Measurements from ENCODE around the gene ZMYND11.
A peak's percentile ranks its signal among the peaks of the same experiment; 100 is the strongest.

Gene ZMYND11
- total RNA-seq: 91.3 to 125 reads per million in 2 experiments

DNA sequence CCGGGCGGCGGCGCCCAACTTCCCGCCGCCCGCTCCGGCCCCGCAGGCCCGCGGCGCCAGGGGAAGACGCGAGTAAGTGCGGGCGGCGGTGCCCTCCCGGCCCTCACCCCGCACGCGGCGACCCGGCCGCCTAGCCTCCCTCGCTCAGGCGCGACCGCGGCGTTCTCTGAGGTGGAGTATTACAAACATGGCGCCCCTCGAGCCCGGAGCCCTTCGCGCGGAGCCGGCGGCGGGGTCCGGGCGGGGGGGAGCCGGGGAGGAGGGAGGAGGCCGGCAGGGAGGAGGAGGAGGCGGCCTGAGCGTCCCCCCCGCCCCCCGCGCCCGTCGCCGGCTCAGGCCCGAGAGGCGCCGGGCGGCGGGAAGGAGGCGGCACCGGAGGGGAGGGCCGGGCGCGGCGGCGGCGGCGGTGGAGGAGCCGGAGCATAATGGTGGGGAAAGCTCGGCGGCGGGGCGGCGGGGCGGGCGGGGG is at the start of gene ZMYND11:
Gene ZMYND11, plus strand, starts transcription at position 324 of the 469 bp plus-strand sequence. CDS start 44,558 bp downstream, outside the sequence.
- DNase-seq (ENCODE audit: low read depth): peak; percentile 47

DNA sequence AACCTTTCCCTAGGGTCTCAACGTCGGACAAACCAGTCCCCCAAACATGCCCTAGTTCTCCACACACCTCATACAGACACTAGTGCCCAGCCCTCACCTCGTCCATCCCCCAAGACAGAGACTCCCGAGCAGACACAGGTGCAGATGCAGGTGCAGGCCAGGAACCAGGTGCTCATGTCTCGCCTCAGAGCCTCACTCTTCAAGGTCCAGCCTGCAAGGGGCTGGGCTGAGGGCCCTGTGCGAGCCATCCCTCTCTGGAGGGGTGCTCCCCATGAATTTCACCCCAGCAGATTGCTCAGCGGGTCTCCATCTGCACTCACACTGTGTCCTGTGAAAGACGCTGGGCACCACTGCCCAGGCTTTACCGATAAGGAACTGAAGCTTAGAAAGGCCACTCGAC is 49.2 kb upstream of the ZMYND11 start:
- DNase-seq (ENCODE audit: low read depth): no peak

DNA sequence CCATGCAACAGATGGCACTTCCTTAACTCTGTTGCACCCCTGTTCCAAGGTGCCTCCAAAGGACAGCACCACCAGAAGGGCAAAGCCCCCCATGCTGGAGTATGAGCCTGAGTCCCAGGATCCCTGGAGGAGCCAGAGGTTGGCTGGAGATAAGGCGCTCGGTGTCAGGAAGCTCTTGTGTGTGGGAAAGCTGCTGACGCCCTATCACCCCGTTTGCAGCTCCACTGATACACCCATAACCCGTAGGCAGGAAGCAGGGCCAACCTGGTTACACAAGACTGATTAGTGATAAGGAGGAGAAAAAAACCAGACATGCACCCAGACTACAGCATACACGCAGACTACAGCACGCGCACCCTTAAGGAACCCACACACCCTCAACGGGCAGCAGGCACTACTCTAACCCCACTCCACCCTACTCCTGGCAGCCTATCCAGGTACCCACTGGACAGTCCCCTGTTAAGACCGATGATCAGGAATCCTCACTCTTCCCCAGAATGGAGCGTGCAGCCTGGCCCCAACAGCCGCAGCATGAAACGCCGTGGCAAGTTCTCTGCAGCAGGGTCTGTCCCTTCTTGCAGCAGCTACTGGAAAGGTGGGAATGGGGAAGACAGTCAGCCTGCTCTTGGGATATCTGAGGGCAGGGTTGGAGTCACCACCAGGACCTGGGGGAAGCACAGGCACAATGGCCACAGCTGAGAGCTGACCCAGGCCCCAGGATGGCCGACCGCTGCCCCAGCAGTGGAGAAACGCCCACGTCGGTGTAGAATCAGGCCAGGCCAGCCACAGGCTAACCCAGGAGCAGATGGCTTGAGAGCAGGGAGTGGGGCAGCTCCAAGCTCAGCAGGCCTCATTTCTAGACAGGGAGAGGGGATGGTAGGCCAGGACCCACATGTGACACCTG is 47.8 kb upstream of the ZMYND11 start:
- DNase-seq (ENCODE audit: low read depth): no peak

DNA sequence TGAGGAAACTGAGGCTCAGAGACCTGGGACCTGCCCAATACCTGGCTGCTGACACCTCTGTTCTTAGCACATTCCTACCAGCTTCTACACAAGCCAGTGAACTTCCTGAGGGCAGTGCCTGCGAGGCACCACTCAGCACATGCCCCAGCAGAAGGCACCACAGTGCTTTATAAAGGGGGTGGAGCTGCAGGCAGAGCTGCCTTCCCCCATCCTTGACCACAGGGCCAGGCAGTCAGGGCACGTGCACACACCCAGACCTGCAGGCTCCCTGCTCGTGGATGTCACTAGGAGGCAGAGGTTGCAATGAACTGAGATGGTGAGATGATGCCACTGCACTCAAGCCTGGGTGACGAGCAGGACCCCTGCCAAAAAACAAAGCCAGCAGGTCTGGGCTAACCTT is 47.0 kb upstream of the ZMYND11 start:
- DNase-seq (ENCODE audit: low read depth): no peak

DNA sequence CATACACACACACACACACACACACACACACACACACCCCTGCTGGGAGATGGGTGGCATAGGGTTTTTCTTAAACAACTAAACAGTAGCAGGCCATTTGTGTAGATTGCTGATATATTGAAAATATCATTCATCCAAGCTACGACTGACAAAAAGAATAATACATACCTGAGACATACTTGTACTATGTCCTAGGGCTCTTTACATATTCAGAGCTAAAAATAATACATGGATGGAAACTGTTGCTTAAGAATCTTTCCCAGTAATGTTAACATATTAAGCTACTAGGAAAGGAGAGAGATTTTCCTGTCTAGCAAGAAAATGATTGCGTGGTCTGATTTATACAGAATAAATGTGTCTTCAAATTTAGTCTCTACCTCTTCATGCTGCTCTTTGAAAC is 46.0 kb upstream of the ZMYND11 start:
- DNase-seq (ENCODE audit: low read depth): no peak

DNA sequence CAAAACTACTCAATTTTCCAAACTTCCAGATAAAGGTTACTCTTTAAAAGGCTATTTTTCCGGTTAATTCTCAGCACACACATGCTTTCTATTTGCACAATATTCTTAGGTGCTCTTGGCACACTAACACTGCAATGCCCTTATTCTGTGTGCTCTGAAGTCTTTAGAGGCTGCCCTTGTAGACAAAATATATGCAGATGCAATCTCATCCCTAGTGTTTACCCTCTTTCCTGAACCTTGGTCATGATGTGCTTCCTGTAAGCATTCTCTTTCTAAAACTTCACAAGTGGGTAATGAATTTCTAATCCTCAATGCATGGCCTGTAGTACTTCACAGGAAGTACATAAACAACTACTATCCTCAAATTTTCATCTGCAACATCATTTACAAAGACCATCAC is 45.1 kb upstream of the ZMYND11 start:
- no peak for DNase-seq (ENCODE audit: low read depth)

DNA sequence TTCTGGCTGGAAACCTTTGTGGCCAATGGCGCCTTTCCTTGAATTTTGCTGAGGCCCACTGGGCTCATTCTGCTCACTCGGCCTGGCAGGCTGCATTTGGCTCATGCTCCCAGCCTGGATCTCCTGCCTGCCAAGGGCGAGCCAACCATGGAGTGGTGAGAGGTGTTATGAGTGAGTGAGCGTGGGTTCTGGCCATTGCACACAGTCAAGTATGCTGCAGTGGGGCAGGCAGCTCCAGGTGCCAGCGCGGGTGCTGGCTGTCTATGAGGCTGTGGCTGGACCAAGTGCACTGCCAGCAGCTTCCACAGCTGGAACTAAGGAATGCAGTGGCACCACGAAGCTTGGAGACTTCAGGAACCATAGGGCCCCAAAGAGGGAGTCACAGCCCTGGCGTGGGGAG is 43.9 kb upstream of the ZMYND11 start:
- no peak for DNase-seq (ENCODE audit: low read depth)

DNA sequence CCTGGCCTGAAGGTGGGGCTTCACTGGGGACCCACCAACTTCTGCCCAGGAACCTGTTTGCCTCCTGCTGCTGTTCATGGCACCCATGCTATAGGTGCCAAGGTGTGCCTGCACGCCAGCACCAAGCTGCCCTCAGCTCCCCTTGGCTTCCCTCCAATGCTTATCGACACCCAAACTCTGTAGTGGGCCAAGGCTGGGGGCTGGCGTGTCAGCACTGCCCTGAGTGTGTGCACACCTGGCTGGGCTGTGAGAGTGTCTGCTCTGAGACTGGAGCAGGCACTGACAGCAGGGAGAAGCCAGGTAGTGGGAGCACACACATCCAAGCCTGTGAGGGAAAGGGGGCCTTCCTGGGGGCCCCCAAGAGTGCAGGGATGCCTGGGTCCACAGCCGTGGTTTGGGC is 43.1 kb upstream of the ZMYND11 start:
- no peak for DNase-seq (ENCODE audit: low read depth)

DNA sequence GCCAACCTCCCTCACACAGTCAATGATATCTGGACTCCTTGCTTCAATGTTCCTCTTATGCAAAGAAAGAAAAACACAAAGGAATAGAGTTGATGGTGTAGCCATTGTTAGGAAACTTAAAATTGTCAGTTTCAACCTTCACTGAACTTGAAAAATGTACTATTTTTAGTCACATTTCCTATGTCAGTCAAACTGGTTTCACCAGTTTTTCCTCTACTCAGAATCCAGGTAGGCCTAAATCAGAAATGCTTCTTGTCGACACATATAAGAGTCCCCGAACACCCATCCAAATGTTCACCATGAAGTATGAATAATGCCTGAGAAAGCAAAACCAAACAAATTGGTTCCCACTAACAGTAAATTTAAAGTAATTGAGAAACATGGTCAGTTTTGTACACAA is 42.4 kb upstream of the ZMYND11 start:
- no peak for DNase-seq (ENCODE audit: low read depth)

DNA sequence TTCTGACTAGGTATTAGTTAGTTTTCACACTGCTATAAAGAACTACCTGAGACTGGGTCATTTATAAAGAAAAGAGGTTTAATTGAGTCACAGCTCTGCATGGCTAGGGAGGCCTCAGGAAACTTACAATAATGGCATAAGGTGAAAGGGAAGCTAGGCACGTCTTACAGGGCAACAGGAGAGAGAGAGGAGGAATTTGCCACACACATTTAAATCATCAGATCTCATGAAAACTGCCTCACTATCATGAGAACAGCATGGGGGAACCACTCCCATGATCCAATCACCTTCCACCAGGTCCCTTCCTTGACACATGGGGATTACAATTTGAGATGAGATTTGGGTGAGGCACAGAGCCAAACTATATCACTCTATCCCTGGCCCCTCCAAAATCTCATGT is 40.6 kb upstream of the ZMYND11 start:
- no peak for DNase-seq (ENCODE audit: low read depth)

DNA sequence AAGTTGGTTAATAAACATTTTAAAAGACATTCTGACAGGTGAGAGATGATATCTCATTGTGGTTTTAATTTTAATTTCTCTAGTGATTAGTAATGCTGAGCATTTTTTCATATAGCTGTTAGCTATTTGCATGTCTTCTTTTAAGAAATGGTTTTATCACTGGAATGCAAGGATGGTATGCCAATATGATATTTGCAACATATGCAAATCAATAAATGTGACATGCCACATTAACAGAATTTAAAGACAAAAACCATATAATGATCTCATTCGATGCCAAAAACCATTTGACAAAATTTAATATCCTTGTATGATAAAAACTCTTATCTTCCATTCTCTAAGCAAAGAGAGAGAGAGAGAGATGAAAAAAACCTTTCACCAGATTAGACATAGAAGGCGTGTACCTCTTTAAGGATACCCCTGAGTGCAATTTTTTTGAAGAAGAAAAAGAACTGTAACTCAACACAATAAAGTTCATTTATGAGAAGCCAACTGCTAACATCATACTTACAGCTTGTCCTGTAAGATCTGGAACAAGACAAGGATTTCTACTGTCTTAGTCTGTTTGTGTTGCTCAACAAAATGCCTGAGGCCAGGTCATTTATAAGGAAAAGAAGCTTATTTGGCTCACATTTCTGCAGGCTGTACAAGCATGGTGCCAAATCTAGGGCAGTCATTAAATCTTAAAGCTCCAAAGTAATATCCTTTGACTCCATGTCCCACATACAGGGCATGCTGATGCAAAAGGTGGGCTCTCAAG is 39.7 kb upstream of the ZMYND11 start:
- no peak for DNase-seq (ENCODE audit: low read depth)

DNA sequence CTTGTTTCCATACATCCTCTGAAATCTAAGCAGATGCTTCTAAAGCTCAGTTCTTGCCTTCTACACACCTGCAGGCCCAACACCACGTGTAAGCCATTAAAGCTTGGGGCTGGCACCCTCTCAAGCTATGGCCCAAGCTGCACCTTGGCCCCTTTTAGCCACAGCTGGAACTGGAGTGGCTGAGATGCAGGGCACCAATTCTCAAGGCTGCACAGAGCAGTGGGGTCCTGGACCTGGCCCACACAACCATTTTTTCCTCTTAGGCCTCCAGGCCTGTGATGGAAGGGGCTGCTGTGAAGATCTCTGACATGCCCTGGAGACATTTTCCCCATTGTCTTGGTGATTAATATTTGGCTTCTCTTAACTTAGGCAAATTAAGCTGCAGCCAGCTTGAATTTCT is 38.8 kb upstream of the ZMYND11 start:
- no peak for DNase-seq (ENCODE audit: low read depth)

DNA sequence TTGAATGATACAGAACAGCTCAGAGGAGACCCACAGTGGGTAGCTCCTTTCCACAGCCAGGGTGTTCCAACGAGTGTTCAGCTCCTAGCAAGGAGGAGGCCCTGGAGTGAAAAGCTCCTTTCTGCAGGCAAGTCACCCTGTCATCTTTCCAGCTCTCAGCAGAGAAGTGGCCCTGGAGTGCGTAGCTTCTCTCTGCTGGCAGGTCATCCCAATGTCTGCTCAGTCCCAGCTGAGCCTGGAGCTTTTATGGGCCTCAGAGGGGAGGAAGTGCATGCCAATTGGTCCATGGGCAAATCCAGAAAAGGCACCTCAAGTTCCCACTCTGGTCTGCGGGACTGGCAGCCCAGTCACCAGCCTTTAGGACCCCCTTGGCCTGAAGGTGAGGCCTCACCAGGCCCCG is 30.8 kb upstream of the ZMYND11 start:
- no peak for DNase-seq (ENCODE audit: low read depth)

DNA sequence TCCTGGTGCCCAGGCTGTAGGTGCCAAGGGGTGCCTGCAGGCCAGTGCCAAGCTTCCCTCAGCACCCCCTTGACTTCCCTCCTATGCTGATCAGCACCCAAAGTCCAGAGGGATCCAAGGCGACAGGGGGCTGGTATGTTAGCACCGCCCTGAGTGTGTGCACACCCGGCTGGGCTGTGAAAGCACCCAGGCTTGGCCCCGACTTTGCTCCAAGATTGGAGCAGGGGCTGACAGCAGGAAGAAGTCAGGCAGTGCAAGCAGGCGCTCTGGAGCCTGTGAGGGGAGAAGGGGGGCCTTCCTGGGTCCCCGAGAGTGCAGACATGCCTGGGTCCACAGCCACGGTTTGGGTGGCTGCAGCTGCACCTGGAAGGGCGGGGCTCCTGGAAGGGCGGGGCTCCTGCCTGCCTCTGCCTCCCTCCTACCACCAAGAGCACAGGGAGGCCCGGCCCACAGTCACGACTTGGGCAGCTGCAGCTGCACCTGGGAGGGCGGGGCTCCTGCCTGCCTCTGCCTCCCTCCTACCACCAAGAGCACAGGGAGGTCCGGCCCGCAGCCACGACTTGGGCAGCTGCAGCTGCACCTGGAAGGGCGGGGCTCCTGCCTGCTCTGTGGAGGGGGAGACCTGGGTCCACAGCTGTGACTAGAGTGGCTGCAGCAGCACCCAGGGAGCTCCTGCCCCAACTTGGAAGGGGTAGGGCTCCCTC is 30.2 kb upstream of the ZMYND11 start:
- no peak for DNase-seq (ENCODE audit: low read depth)

DNA sequence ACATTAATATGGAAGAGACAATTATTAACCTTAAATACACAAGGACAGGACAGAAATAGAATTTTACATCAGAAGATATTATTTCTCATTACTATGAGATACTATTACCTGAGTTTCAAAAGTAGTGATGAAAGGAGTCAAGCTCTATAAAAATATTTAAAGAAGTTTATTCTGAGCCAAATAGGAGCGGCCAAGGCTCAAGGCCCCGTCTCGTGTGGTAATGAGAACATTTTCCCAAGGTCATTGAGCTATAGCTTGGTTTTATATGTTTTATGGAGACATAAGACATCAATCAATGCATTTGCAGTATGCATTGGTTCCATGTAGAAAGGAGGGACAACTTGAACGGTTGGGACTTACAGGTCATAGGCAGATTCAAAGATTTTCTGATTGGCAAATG is 29.4 kb upstream of the ZMYND11 start:
- no peak for DNase-seq (ENCODE audit: low read depth)

DNA sequence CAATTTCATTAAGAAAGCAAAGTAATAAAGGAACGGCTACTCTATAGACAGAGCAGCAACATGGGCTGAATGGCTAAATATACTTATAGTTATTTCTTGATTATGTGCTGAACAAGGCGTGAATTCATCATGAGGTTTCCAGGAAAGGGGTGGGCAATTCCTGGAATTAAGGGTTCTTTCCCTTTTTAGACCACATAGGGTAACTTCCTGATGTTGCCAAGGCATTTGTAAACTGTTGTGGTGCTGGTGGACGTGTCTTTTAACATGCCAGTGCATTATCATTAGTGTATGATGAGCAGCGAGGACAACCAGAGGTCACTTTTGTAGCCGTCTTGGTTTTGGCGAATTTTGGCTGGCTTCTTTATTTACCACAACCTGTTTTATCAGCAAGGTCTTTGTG is 28.5 kb upstream of the ZMYND11 start:
- DNase-seq (ENCODE audit: low read depth): no peak

DNA sequence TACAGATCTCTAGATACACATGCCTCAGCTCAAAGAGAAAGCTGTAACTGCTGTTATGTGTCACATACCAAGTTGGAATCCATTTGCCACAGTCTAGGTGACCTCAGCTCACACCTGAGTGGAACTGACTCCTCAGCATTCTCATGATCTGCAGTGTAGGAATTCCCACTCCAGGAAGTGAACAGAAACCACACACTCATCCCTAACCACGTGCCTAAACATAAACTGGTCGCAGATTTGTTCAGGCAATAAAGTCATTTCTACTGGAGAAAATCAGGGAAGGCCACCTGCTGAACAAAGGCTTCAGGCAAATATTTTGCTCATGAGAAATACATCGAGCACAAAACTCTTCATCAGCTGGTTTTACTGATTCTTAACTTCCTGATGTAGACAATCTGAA is 23.0 kb upstream of the ZMYND11 start:
- DNase-seq (ENCODE audit: low read depth): no peak

DNA sequence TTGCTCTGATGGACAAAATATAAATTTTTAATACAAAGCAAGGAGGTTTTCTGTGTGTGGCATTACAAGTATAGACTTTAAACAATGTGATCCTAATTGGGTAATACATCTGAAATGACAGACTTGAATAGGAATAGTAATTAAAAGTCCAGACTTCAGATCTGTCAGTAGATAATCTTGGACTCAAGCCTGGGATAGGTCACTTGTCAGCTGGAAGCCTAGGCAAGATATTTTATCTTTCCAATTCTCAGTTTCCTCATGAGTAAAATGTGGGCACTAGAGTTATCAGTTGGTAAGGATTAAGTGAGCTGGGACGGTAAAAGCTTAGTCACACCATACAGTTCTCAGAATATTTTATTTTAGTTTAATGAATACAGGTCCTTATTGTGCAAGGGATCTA is 10.4 kb upstream of the ZMYND11 start:
- no peak for DNase-seq (ENCODE audit: low read depth)

DNA sequence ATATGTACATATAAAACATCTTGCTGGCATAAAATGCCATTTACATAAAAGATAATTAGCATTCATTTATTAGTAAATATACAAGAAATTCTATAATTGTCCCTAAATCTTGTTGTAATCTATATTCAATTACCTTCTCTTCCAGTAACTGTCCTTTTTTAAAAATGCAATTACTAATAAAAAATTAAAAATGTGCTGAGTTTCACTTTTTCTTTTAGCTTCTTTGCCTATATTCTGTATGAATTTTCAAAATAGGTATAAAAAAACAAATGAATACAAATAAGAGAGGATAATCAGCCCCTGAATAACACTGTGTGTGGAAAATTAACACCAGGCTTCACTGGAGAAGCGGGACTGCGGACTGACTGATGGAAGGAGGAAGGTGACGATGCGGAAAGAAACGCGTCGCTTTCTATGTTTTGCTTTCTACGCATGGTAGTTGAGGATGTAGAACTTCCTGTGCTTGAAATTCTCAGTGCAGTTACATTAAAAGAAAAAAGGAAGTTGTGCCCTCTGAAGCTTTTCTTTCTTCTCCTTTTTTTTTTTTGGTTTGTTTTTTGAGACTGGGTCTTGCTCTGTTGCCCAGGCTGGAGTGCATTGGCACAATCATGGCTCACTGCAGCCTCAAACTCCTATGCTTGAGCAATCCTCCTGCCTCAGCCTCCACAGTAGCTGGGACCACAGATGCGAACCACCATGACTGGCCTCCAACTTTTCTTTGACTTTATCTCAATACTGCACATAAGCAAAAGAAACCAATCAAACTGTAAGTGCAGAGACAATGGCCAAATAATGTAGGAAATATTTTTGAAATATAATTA is 7.4 kb upstream of the ZMYND11 start:
- no peak for DNase-seq (ENCODE audit: low read depth)

DNA sequence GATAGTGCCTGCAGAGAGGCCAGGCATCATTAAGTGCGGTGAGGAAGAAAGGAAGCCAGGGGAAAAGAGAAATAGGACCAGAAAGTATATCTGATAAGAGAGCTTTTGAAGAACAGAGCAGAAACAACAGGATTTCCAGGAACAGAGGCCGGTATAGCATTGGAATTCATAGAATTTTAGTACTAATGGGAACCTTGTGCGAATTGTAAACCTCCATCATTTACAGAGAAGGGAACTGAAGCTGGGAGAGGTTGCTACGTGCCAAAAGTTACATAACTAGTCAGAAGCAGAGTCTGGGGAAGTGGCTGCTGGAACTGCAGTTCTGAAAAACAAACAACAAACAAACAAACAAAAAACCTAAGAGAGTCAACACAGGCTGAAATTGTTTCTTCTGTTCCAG is 5.4 kb upstream of the ZMYND11 start:
- DNase-seq (ENCODE audit: low read depth): no peak
